Mesenchymal stem cell (in vitro differentiated cells and primary cell): ENCODE measurements around the gene KCNK13.

Source experiments
- DNase-seq: peaks from one replicate; pipeline ENCODE4 v3.0.0-alpha.2; 2013
- H2AFZ ChIP-seq: one replicate; pipeline ENCODE4 v1.6.1; 2013; ENCODE audit warnings: low read depth, mild to moderate bottlenecking, control low read depth, inconsistent platforms, low read length, moderate library complexity
- H2AK5ac ChIP-seq: 2 replicates; pipeline ENCODE4 v1.6.1; 2013; ENCODE audit warnings: low read length, moderate library complexity, mild to moderate bottlenecking, inconsistent platforms; ENCODE audit not compliant: severe bottlenecking
- H2BK120ac ChIP-seq: one replicate; pipeline ENCODE4 v1.6.1; 2013; ENCODE audit warnings: low read depth, mild to moderate bottlenecking, inconsistent platforms, low read length, moderate library complexity
- H2BK12ac ChIP-seq, 2 experiments: one replicate each; pipeline ENCODE4 v1.6.1; 2013; ENCODE audit warnings: inconsistent platforms in 2 of 2, low read length in 2 of 2, mild to moderate bottlenecking in 2 of 2, moderate library complexity in 2 of 2, control low read depth in 1 of 2
- H2BK15ac ChIP-seq: one replicate; pipeline ENCODE4 v1.6.1; 2013; ENCODE audit warnings: mild to moderate bottlenecking, low read depth, inconsistent platforms; ENCODE audit not compliant: poor library complexity, severe bottlenecking
- H2BK5ac ChIP-seq: 2 replicates; pipeline ENCODE4 v1.6.1; 2013; ENCODE audit warnings: low read depth, mild to moderate bottlenecking, low read length, control low read depth, inconsistent platforms; ENCODE audit not compliant: poor library complexity, severe bottlenecking
- H3K14ac ChIP-seq, 2 experiments: one replicate each; pipeline ENCODE4 v1.6.1; 2013; ENCODE audit warnings: inconsistent platforms in 2 of 2, low read length in 2 of 2, control low read depth in 1 of 2, mild to moderate bottlenecking in 1 of 2, moderate library complexity in 1 of 2
- H3K18ac ChIP-seq, 2 experiments: one replicate each; pipeline ENCODE4 v1.6.1; 2013; ENCODE audit warnings: inconsistent platforms in 2 of 2, low read length in 2 of 2, control low read depth in 1 of 2, low read depth in 1 of 2, mild to moderate bottlenecking in 1 of 2
- H3K23ac ChIP-seq, 2 experiments: one replicate each; pipeline ENCODE4 v1.6.1; 2013; ENCODE audit warnings: inconsistent platforms in 2 of 2, low read length in 2 of 2, mild to moderate bottlenecking in 2 of 2, moderate library complexity in 2 of 2, control low read depth in 1 of 2
- H3K27ac ChIP-seq: 2 replicates; pipeline ENCODE4 v1.5.1; 2013; ENCODE audit warnings: mild to moderate bottlenecking, moderate library complexity, low read length, control low read depth, inconsistent platforms; ENCODE audit not compliant: poor library complexity, severe bottlenecking
- H3K27me3 ChIP-seq, 2 experiments: 2 replicates each; pipeline versions ENCODE4 v1.6.1 to v1.7.0; 2013; ENCODE audit warnings: low read length in 2 of 2, mild to moderate bottlenecking in 2 of 2, moderate library complexity in 2 of 2, control low read depth in 1 of 2, inconsistent platforms in 1 of 2; ENCODE audit not compliant: control insufficient read depth in 1 of 2, insufficient read depth in 1 of 2
- H3K36me3 ChIP-seq, 2 experiments: 2 replicates each; pipeline versions ENCODE4 v1.6.1 to v1.7.0; 2013; ENCODE audit warnings: low read length in 2 of 2, control low read depth in 1 of 2, inconsistent platforms in 1 of 2, low read depth in 1 of 2, mild to moderate bottlenecking in 1 of 2; ENCODE audit not compliant: insufficient read depth in 2 of 2, control insufficient read depth in 1 of 2
- H3K4ac ChIP-seq, 2 experiments: one replicate each; pipeline ENCODE4 v1.6.1; 2013; ENCODE audit warnings: inconsistent platforms in 2 of 2, low read length in 2 of 2, mild to moderate bottlenecking in 2 of 2, moderate library complexity in 2 of 2, control low read depth in 1 of 2, low read depth in 1 of 2
- H3K4me1 ChIP-seq: 2 replicates; pipeline ENCODE4 v1.6.1; 2013; ENCODE audit warnings: low read depth, low read length, control low read depth; ENCODE audit not compliant: control insufficient read depth, insufficient read depth
- H3K4me2 ChIP-seq: 2 replicates; pipeline ENCODE4 v1.6.1; 2013; ENCODE audit warnings: low read length, mild to moderate bottlenecking, inconsistent platforms; ENCODE audit not compliant: poor library complexity, severe bottlenecking
- H3K4me3 ChIP-seq, 2 experiments: 2 replicates each; pipeline versions ENCODE4 v1.5.1 to v1.7.0; 2013; ENCODE audit warnings: low read length in 2 of 2, mild to moderate bottlenecking in 2 of 2, control low read depth in 1 of 2, low read depth in 1 of 2; ENCODE audit not compliant: insufficient read depth in 1 of 2
- H3K79me1 ChIP-seq: replicated peaks from 2 replicates; pipeline ENCODE4 v1.6.1; 2013; ENCODE audit warnings: mild to moderate bottlenecking, control low read depth, low read length, inconsistent platforms; ENCODE audit not compliant: poor library complexity, severe bottlenecking
- H3K9ac ChIP-seq: 2 replicates; pipeline ENCODE4 v1.7.0; 2013; ENCODE audit warnings: mild to moderate bottlenecking, low read length, moderate library complexity
- H3K9me3 ChIP-seq: 2 replicates; pipeline ENCODE4 v1.7.0; 2013; ENCODE audit warnings: mild to moderate bottlenecking, low read length; ENCODE audit not compliant: control insufficient read depth
- H4K8ac ChIP-seq: one replicate; pipeline ENCODE4 v1.6.1; 2013; ENCODE audit warnings: inconsistent platforms, mild to moderate bottlenecking, low read length, moderate library complexity
- H4K91ac ChIP-seq: one replicate; pipeline ENCODE4 v1.6.1; 2013; ENCODE audit warnings: mild to moderate bottlenecking, low read length, inconsistent platforms
- WGBS: methylation state at CpG from one replicate; pipeline ENCODE4 v1.1.7; 2013; ENCODE audit warnings: mixed read lengths; 5-methylcytosine and 5-hydroxymethylcytosine counted together

The KCNK13 gene

DNA sequence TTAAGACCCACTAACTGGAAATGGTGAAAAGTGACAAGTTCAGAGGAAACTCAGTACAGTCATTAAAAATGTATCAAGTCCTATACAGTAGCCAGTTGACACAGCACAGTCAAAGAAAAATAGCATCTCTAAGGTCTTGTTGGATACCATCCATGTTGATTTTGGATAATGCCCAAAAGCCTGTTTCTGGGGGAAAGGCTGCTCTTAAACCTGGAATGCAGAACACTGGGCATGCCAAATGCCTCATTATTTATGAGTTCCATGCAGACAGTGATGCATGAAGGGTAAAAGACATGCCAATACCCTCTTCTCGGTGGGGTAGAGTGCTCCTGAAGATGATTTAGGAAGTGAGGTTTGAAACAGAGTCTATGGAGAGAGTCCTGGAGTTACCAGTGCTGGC lies 29.6 kb downstream of the KCNK13 start:
- no peaks in the 10 kb centered on the region for H3K4me1 ChIP-seq
- 39% methylated on average over 1 of the region's 1 CpG for WGBS

DNA sequence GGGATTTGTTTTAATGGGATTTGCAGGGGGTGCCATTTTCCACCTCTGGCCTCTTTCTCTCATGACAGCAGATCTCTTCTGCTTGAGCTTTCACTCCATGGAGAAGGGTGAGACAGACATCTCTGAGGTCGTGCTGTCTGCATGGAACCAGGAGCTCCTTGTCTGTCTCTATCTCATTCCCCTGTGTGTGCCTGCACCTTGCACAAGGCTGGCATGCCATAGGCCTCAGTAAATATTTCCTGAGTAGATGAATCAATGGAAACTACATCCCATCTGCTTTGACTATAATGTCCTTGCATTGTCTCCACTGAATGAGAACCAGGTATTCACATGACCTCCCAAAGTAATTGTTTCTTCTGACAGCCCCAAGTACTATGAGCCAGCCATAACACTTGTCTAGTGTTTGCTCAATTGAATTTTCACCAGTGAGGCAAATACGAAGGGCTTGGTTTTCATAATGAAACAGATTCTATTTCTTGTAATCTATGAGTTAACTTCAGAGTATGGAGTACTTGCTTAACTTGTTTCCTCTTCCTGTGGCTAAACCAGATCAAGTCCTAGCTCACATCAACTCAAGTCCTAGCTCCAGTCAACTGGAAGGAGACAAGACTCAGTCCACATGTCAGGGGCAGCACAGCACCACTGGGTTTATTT lies 32.3 kb downstream of the KCNK13 start:
- Histone ChIP-seq H3K9ac (no peak overlapping the region), H3K27me3 (peaks cover 0 to 11% of the 10 kb centered on the region in 2 experiments), H2BK12ac (no peak overlapping the region), H3K36me3 (no peaks in the 10 kb centered on the region), H3K4me2 (no peak overlapping the region), H3K4me3 (no peak overlapping the region), H3K14ac (no peak overlapping the region), H2BK120ac (no peak overlapping the region), H2AK5ac (no peak overlapping the region), H3K23ac (no peak overlapping the region), H4K8ac (no peak overlapping the region), H3K4ac (no peak overlapping the region), H3K4me1 (no peaks in the 10 kb centered on the region), H2BK15ac (no peak overlapping the region), H2BK5ac (no peak overlapping the region), H3K79me1 (no peaks in the 10 kb centered on the region), H3K9me3 (no peaks in the 10 kb centered on the region), H2AFZ (no peak overlapping the region), H4K91ac (no peak overlapping the region), H3K18ac (no peak overlapping the region), H3K27ac (no peak overlapping the region)
- 36% methylated on average over 1 of the region's 2 CpGs for WGBS
- DNase-seq, result peak; percentile 6

More for the DNA sequence above, 29.6 kb downstream of the KCNK13 start:
- no peak overlapping the region for H3K4me2 ChIP-seq
- H3K4me3 ChIP-seq, result no peak overlapping the region
- no peak overlapping the region for H3K27ac ChIP-seq
- H3K23ac ChIP-seq, result no peak overlapping the region
- H2AK5ac ChIP-seq, result no peak overlapping the region
- H2AFZ ChIP-seq, result no peak overlapping the region
- H3K4ac ChIP-seq, result no peak overlapping the region
- peaks cover 0 to 3% of the 10 kb centered on the region in 2 experiments for H3K27me3 ChIP-seq
- H3K18ac ChIP-seq, result no peak overlapping the region
- no peak overlapping the region for H4K91ac ChIP-seq
- H3K36me3 ChIP-seq, result no peaks in the 10 kb centered on the region
- H2BK12ac ChIP-seq, result no peak overlapping the region
- H2BK15ac ChIP-seq, result no peak overlapping the region
- no peak for DNase-seq
- no peak overlapping the region for H4K8ac ChIP-seq
- H2BK120ac ChIP-seq, result no peak overlapping the region
- no peak overlapping the region for H3K9ac ChIP-seq
- H3K14ac ChIP-seq, result no peak overlapping the region
- H3K9me3 ChIP-seq, result no peaks in the 10 kb centered on the region
- no peaks in the 10 kb centered on the region for H3K79me1 ChIP-seq
- no peak overlapping the region for H2BK5ac ChIP-seq

DNA sequence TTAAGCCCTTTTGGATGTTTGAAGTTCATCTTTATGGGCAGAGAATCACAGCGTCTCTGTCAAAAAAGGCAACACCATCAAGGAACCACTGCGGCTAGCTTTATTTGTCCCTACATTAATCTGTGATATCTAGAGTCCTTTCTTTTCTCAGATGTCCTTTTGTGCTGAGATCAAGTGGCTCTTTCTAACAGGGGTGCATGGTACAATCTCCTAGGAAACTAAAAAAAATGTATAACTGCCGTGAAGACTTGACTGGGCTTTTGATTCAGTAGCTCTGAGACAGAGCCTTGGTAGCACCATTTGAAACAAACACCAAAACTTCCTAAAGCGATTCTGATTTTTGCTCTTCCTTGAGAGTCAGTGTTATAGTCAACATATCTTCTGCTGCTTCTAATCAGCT lies 33.3 kb downstream of the KCNK13 start:
- no peak overlapping the region for H3K27ac ChIP-seq
- 87% methylated on average over 3 of the region's 4 CpGs for WGBS

DNA sequence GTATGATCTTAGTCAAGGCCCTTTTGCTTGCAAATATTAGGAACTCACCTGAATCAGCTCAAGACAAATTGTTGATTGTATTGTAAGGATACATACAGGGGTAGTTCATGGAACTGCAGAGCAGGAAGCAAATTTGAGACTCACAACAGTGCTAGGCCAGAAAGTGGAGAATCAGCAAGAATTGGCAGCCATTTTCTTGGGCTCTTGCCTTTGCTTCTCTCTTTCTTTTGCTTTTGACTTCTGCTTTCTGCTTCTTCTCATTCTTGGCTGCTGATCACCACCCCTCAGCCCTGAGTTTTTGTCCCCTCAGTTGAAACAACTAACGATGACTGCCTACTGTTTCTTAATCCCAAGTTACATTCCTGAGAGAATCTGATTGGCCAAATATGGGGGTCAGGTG lies 34.8 kb downstream of the KCNK13 start:
- H3K4ac ChIP-seq, result no peak overlapping the region
- H3K14ac ChIP-seq, result no peak overlapping the region
- WGBS, result 60% methylated on average over 1 of the region's 1 CpG
- H3K23ac ChIP-seq, result no peak overlapping the region
- no peak overlapping the region for H2AFZ ChIP-seq
- no peak overlapping the region for H4K8ac ChIP-seq
- H2BK5ac ChIP-seq, result no peak overlapping the region
- no peak overlapping the region for H3K4me2 ChIP-seq
- no peaks in the 10 kb centered on the region for H3K79me1 ChIP-seq
- no peak overlapping the region for H2BK12ac ChIP-seq
- H3K18ac ChIP-seq, result no peak overlapping the region
- H3K4me1 ChIP-seq, result no peaks in the 10 kb centered on the region
- no peaks in the 10 kb centered on the region for H3K36me3 ChIP-seq
- H2BK120ac ChIP-seq, result no peak overlapping the region
- no peaks in the 10 kb centered on the region for H3K9me3 ChIP-seq
- peaks cover 0 to 11% of the 10 kb centered on the region in 2 experiments for H3K27me3 ChIP-seq
- no peak overlapping the region for H2BK15ac ChIP-seq
- DNase-seq, result no peak
- H4K91ac ChIP-seq, result no peak overlapping the region
- H3K4me3 ChIP-seq, result no peak overlapping the region
- H3K9ac ChIP-seq, result no peak overlapping the region
- H2AK5ac ChIP-seq, result no peak overlapping the region
- H3K27ac ChIP-seq, result no peak overlapping the region

More for the DNA sequence above, 33.3 kb downstream of the KCNK13 start:
- H3K4ac ChIP-seq, result no peak overlapping the region
- H3K79me1 ChIP-seq, result no peaks in the 10 kb centered on the region
- no peaks in the 10 kb centered on the region for H3K9me3 ChIP-seq
- no peak for DNase-seq
- H2BK15ac ChIP-seq, result no peak overlapping the region
- no peak overlapping the region for H4K8ac ChIP-seq
- no peak overlapping the region for H4K91ac ChIP-seq
- H2AFZ ChIP-seq, result no peak overlapping the region
- H3K18ac ChIP-seq, result no peak overlapping the region
- H3K14ac ChIP-seq, result no peak overlapping the region
- H3K4me3 ChIP-seq, result no peak overlapping the region
- H2BK120ac ChIP-seq, result no peak overlapping the region
- no peak overlapping the region for H2BK5ac ChIP-seq
- H2BK12ac ChIP-seq, result no peak overlapping the region
- H2AK5ac ChIP-seq, result no peak overlapping the region
- peaks cover 0 to 11% of the 10 kb centered on the region in 2 experiments for H3K27me3 ChIP-seq
- H3K4me2 ChIP-seq, result no peak overlapping the region
- H3K4me1 ChIP-seq, result no peaks in the 10 kb centered on the region
- no peak overlapping the region for H3K9ac ChIP-seq
- no peak overlapping the region for H3K23ac ChIP-seq
- H3K36me3 ChIP-seq, result no peaks in the 10 kb centered on the region
